ENCODE data around the gene APEX1. TPM values are rescaled to one million over a fixed set of nuclear protein-coding genes. Genes with fewer than 3 reads are reported as not detected.
A peak's percentile ranks its signal among the peaks of the same experiment; 100 is the strongest.

Gene APEX1
- total and polyA plus RNA-seq, 7 donors = 61.1 to 111 (median 90.5) TPM

DNA sequence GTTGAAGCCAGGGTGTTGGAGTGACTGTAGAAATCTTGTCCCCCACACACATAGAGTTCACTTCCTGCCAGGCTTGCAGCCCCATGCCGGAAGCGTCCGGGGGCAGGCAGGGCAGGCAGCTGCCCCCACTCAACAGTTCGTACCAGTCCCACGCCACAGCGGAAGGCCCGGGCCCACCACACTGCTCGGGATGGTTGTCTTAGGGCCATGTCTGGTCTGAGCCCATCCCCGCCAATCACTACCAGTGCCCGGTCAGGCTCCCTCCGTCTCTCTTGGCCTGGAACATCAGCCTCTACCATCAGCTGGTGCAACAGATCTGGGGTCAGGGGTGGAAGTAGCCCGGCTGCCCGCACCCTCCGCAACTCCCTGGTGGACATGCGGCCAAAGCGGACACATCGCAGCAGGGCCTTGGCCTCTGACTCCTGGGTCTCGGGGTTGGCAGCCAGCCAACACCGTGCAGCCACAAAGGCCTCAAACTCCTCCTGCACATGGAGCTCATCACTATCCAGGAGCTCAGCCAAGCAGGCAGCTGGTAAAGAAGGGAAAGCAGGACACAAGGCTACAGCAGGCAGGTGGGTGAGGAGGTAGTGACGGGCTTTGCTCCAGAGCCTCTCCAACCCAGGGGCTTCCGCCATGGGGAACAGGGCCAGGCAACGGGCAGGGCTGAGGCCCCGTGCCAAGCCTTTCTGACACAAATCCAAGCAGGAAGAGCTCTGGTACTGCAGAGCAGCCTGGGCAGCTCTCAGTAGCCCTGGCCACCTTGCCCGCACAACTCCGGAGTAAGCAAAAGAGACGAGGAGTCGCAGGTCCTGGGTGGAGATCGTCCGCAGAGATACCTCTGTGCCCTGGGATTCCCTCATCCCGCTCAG, 25.0 kb upstream of the APEX1 start:
- Histone ChIP-seq H3K4me3 (no peak overlapping the region), H3K27me3 (ENCODE audit: insufficient read depth in 3 of 3, low read length in 2 of 3) (no peaks in the 10 kb centered on the region), H3K27ac (peak overlapping the region; percentile 69), H3K36me3 (ENCODE audit: insufficient read depth in 1 of 2, low read depth in 1 of 2) (peaks cover 0 to 19% of the 10 kb centered on the region in 2 donors), H3K9me3 (no peaks in the 10 kb centered on the region), H3K4me1 (peaks cover 31% of the 10 kb centered on the region)
- ATAC-seq (peak in 2 of 4 donors; percentile 17 to 26), DNase-seq (no peak)
- intact Hi-C loops (cut with DNase I) = no loop called here
- 49 to 65% (median 50%) methylated on average over 30 of the region's 30 CpGs for WGBS, 3 donors
- TF ChIP-seq CTCF (IDR thresholded peaks at IDR 0.05) = no peak

DNA sequence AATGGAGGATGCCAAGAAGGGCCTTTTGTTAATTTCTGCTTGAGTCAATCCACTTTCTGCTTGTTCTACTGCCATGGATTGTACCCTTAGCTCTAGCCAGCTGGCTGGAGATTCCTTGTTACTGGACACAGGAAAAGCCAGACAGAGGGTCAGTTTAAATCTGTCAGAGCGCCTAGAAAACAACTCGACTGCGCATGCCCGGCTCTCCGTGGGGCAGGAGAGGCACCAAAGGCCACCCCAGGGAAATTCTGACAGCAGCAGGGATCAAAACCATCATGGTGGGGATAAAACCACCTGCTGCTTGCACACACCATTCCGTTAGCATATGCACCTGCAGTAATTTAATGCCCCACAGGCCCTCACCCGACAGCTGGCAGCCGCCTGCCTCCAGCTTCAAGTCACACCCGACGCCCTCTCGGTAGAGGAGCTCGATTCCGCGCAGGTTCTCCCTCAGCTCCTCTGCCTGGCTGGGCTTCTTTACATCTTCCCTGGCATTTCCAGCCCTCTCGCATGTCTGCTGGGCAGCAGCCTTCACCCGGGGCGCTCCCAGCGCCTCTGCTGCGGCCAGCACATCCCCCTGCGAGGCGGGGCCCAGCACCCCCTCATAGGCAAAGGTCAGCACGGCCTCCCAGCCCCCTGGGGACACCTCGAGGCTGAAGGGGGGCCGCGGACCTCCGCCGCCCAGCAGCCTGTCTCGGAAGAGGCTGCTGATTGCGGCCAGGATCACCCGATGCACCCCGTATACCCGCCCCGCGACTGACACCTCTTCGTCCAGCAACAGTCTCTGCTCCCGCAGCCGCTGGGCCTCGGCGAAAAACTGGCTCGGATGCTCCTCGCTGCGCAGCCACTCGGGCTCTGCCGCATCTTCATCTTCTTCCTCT, 20.1 kb upstream of the APEX1 start:
- 4 to 12% (median 7%) methylated on average over 35 to 44 of the region's 44 CpGs for WGBS, 3 donors
- peaks cover 47% of the 10 kb centered on the region for H3K4me1 ChIP-seq
- peak overlapping the region; percentile 67 for H3K4me3 ChIP-seq
- intact Hi-C loops (cut with DNase I) = no loop called here
- DNase-seq = peak; percentile 85 to 93
- peak; percentile 67 to 85 (median 72) for ATAC-seq
- H3K27ac ChIP-seq = peak overlapping the region; percentile 95
- H3K27me3 ChIP-seq (ENCODE audit: insufficient read depth in 3 of 3, low read length in 2 of 3) = no peaks in the 10 kb centered on the region
- H3K36me3 ChIP-seq (ENCODE audit: insufficient read depth in 1 of 2, low read depth in 1 of 2) = peaks cover 0 to 3% of the 10 kb centered on the region in 2 donors
- no peak for TF ChIP-seq CTCF (IDR thresholded peaks at IDR 0.05)
- no peaks in the 10 kb centered on the region for H3K9me3 ChIP-seq

GRCh38 chr14:20435582-20436362, 19.3 kb upstream of the APEX1 start, which contains the start of gene KLHL33:
Gene KLHL33, minus strand, starts transcription at chr14:20436166. Its CDS starts 355 bp downstream, at chr14:20435811.
- TF ChIP-seq CTCF (IDR thresholded peaks at IDR 0.05) = no peak
- intact Hi-C loops (cut with DNase I) = loop anchor here in 1 of 2 donors (2.0 kb wide), 1 partner anchor 19 kb away; the partner anchor contains the start of genes APEX1 and OSGEP
- H3K27ac ChIP-seq = peak within 1 kb of the TSS; percentile 95
- H3K4me1 ChIP-seq = peaks cover 39% of the 10 kb centered on the region
- H3K9me3 ChIP-seq = no peaks in the 10 kb centered on the region
- DNase-seq (peak; percentile 66 to 90), ATAC-seq (peak; percentile 88 to 90 (median 90))
- WGBS, 3 donors = 23 to 38% (median 32%) methylated on average over 17 of the region's 17 CpGs
- peak within 1 kb of the TSS; percentile 67 for H3K4me3 ChIP-seq
- peaks cover 0 to 3% of the 10 kb centered on the region in 2 donors for H3K36me3 ChIP-seq (ENCODE audit: insufficient read depth in 1 of 2, low read depth in 1 of 2)
- no peaks in the 10 kb centered on the region for H3K27me3 ChIP-seq (ENCODE audit: insufficient read depth in 3 of 3, low read length in 2 of 3)

DNA sequence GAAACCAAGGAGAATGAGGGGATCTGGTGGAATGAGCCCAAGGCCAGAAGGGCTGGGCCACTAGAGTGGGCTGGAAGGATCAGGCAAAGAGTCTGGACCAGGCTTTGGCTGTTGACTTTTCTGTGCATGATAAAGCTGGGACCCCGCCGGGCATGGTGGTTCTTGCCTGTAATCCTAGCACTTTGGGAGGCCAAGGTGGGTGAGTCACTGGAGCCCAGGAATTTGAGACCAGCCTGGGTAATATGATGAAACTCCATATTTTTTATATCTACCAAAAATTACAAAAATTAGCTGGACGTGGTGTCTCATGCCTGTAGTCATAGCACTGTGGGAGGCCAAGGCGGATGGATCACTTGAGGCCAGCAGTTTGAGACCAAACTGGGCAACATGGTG, 18.7 kb upstream of the APEX1 start:
- DNase-seq (peak in 1 of 2 donors; percentile 29), ATAC-seq (peak in 1 of 4 donors; percentile 5)
- H3K36me3 ChIP-seq (ENCODE audit: insufficient read depth in 1 of 2, low read depth in 1 of 2) = peaks cover 0 to 3% of the 10 kb centered on the region in 2 donors
- WGBS, 3 donors = 42 to 69% (median 50%) methylated on average over 4 of the region's 4 CpGs
- H3K4me1 ChIP-seq = peaks cover 36% of the 10 kb centered on the region
- TF ChIP-seq CTCF (IDR thresholded peaks at IDR 0.05) = no peak
- H3K27ac ChIP-seq = peak overlapping the region; percentile 95
- intact Hi-C loops (cut with DNase I) = loop anchor here in 1 of 2 donors (2.0 kb wide), 1 partner anchor 18 kb away; the partner anchor contains the start of genes APEX1 and OSGEP
- no peaks in the 10 kb centered on the region for H3K27me3 ChIP-seq (ENCODE audit: insufficient read depth in 3 of 3, low read length in 2 of 3)
- H3K9me3 ChIP-seq = no peaks in the 10 kb centered on the region
- peak overlapping the region; percentile 67 for H3K4me3 ChIP-seq
